Endometrial microvascular endothelial cells (primary cell): ENCODE results near the gene PTGES3. TPM values are rescaled to one million over a fixed set of nuclear protein-coding genes. Genes with fewer than 3 reads are reported as not detected.

Experiments used
- in situ Hi-C: cut with HindIII; loops from 2 replicates; pipeline ENCODE4 v1.10.0; 2017; ENCODE audit warnings: low sequenced_read_pairs, low pct_unique_long_range_greater_than_20kb; ENCODE audit errors: inconsistent ontology term
- total RNA-seq: library from RNA; depleted of rRNA; stranded (reverse); fragments of >200 nt; gene quantifications from one replicate; pipeline ENCODE4 v1.2.3, GENCODE V29; 2015; ENCODE audit errors: inconsistent ontology term

PTGES3 gene
- total RNA-seq, 1 donor from 2014 or later = 169 TPM

DNA sequence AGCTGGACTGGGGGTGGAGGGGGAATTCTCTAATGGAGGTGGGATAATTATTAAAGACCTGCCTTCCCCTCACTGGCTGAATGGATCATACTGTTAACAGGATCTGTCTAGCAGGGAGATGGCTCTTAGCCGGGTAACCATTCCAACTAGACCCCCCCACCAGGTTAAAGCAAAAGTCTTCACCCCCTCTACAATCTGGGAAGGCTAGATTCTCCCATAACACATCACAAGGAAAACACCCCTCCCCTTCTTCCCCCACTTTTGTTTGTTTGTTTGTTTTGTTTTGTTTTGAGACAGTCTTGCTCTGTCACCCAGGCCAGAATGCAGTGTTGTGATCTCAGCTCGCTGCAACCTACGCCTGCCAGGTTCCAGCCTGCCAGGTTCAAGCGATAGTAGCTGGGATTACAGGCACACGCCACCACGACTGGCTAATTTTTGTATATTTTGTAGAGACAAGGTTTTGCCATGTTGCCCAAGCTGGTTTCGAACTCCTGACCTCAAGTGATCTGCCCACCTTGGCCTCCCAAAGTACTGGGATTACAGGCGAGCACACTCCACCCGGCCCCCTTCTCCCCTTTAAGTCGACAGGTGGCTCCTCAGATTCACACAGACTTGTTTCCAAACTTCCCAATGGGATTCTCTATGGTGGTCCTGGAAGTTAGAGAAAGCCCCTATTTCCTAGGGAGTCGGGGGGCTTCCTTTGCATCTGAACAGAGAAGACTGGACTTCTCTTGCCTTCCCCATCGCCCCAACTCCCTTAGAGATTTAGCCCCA, 54.4 kb downstream of the PTGES3 start:
- in situ Hi-C loops = no loop called here

DNA sequence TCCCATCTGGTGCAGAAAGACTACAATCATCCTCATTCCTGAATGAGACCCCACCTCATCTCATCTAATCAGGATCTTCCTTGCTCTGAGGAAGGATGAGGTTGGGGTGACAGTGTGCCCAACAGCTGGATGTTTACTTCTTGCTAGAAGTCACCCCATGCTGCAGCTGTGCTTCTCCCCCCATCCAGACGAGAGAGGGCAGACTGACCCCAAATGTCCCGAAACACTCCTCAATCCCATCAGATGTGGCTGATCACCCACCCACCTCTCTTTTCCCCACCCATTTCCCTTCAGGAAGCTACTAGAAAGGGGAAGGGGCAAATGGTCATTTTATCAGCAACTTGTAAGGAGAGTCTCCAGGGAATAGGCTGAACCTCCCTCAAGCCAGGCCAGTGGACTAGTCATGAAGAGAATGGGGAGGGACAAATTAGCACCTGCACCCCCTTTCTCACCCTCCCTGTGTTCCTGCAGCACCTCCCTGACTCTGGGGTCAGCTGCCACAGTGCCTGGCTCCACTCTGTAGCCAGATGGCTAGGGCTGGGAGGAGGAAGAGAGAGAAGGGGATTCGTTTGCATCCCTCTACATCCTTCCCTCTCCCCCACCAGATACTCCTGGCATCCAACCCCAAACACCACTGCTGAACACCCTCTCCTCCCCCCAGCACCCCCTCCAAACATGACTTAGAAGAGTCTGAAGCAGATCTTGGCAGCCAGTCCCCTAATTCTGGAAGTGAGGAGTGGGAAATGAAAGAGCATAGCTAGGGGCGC, 55.2 kb downstream of the PTGES3 start:
- in situ Hi-C loops = no loop called here

DNA sequence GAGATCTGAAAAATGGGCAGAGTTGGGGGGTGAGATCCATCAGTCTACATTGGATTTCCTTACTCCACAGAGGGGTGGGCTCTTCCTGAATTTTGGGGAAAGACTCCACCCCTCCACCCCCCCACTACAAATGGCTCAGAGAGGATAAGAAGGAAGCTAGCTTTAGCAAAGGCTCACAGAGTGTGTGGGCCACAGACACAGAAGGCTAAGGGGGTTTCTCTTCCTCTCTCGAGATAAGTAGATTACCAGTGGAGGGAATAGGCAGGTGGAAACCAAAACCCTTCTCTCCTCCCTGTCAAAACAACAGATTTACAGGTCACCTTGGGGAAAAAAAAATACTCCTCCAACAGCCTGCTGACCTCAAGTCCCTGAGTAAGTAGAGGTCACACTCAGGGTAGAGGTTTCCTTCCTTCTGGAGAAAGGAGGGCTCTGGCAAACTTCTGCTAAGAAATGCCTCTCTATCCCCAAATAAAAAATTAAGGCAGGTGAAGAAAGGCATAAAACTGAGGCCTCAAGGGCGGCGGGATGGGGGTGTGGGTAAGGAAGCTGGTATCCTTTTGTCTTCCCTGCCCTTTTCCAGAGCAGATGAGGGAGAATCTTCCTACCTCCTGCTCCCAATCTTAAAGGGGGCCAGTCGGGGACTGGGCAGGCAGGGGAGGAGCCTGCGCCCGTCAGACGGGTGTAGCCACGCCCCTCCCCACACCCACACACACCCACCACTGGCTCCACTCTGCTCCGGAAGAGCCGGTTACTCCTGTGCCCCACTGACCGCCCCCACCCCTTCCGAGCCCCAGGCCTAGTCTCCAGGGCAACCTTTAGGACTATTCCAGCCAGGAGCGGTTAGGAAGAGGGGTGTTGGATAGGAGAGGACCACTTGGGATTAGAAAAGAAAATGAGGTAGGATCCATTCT, 56.0 kb downstream of the PTGES3 start:
- in situ Hi-C loops = no loop called here

DNA sequence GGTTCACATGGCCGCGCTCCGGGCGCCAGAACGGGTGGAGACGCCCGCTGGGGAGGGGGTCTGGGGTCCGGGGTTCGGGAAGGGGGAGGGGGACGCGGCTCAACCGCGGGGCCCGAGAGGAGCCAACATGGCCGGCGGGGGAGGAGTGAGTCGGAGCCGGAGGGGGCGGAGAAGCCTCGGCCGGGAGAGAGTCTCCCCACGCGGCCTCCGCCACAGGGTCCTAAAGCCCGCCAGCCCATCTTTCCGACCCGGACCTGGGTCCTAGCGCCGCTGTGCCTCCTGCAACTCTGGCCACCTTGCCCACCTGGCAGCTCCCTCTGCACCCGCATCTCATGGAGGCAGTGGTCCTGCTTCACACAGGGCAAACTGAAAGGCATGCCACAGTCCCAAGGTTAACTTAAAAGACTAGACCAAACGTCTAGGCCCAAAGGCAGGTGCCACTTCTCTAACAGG, 57.9 kb downstream of the PTGES3 start, which contains the start of gene BAZ2A:
Gene BAZ2A, minus strand, starts transcription at position 147 of the 453 bp plus-strand sequence. CDS start 12,796 bp downstream, outside the sequence.
- in situ Hi-C loops = no loop called here

DNA sequence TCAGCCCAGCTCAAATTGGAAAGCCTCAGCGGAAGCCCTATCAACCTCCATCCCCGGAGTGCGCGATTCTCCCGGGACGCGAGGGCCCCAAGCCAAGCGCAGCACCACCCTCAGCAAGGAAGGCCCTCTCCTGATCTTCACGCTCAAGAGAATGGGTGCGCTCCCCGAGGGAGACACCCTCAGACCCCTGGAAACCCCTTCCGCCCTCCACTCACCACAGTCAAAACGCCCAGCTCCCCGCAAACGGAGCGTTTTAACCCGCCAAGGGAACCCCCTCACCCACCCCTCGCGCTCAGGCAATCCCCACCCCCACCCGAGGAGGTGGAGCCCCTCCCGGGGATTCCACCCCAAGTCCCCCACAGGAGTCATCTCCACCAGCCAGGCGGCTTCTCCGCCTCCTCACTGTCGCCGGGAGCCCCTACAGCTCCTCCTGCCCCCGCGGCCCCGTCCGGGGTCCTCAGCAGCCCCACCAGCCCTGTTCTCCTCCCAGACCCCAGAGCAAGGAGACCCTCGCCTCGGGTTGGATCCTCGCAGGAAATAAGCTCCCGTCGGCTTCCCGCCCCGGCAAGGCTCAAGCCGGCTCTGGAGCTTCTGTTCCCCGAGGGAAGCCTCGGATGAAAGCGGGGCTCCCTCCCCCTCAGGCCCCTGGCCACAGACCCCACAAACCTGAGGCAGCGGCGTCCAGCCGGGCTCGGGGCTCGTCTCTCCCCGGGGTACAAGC, 58.5 kb downstream of the PTGES3 start:
- in situ Hi-C loops = loop anchor here (10.0 kb wide), 1 partner anchor 105 kb away; the partner anchor contains the start of gene RBMS2

DNA sequence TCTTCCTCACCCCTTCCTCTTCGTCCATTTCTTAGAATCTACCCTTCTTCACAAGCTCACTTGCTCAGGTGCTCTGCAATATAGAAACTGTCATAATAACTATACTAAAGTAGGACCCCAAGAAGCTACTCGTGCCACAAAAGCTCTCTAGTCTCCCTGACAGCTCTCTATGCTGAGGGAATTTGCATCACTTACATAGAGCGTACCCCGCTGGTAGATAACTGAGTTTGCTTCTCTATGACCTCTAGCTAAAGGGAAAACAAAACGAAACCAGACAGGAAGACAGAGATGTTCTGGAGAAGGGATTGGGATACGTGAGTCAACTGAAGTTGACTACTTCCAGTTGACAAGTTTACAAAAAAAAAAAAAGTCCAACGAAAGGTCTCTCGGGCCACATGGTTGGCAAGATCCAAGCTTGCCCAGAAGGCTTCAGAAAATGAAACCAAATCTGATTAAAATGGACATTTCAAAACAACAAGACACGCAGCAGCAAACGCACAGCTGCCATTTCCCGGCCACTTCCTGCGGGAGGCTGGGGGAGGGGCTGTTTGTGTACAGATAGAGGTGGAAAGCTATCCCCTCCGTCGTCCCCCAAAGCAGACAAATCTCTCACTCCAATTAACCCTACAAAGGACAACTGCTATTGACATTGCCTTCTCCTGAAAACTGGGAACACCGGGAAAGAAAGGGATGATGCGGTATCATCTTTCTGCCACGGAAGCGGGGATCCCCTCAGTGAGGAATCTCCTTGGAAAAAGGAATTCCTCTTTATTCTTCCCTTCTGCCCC, 59.2 kb downstream of the PTGES3 start:
- in situ Hi-C loops = loop anchor here (10.0 kb wide), 1 partner anchor 104 kb away; the partner anchor contains the start of gene RBMS2

DNA sequence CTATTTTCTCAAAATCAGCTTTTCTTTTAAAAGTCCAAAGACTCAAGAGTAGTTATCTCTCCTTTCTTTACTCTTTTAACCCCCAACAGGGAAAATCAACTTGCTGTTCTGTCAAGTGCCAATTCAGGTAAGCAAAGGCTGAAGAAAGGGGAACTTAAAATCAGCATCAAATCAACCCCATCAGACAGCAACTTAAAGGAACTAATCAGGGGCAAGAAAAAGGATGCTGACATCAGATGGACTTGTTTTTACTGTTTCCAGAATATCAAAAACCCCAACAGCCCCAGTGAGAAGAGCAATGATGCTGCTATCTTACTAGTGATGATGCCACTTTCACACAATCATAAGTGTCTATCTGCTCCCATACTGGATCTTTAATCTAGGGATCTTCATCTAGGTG, 61.4 kb downstream of the PTGES3 start:
- in situ Hi-C loops = loop anchor here (10.0 kb wide), 1 partner anchor 102 kb away; the partner anchor contains the start of gene RBMS2

DNA sequence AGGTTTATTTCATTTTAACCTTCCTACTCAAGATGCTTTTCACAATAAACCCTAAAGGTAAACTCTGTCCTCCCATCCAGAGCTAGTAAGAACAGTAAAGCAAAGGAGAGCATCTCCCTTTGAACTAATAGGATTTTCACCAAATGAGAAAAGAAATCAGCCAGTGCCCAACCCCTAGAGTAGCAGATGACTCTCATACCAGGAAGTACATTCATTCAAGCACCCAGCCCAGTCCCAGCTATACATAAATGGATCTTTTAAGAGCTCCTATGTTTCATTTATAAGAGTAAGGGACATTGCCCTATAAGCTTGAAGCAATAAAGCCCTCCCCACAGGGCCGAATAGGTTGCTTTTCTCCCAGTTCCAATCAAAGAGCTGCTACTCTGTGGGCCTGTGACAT, 65.5 kb downstream of the PTGES3 start:
- in situ Hi-C loops = loop anchor here (10.0 kb wide), 1 partner anchor 98 kb away; the partner anchor contains the start of gene RBMS2

GRCh38 chr12:56616925-56617324, 71.2 kb downstream of the PTGES3 start:
- in situ Hi-C loops = no loop called here

DNA sequence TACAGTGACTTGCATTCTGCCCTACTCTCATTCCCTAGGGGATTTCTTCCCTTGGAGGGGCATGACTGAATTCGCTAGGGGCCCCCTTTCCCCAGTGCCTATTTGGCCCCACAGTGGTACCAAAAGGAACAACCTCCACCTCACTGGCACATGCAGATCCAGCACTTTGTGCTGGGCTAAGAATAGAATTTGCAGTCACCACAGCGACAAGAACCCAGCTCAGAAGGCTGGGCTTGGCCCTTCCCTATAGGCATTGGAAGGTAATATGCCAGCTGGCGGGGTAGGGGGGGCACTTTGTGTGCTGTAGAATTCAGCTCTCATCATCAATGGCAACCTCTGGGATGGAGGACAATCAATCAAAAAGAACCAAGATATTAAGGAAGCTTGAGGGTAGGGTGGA, 71.8 kb downstream of the PTGES3 start:
- in situ Hi-C loops = no loop called here

DNA sequence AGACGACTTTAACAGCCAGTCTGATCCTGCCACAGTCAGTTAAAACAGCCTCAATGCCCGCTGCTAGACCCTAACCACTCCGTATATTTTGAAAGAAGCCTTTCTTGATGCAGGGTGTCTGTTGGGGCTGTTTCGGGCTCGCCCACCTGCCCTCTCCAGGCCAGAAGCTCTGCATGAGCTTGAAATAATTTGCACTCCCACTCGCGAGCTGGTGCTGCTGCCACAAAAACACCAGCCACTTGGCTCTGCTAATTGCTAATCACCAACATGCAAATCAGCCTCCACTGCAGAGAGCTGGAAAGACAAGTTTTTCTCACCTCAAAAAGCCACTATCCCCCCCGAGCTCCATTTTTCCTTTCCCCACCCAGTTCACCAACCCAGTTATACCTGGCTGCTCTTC, 73.5 kb downstream of the PTGES3 start:
- in situ Hi-C loops = no loop called here

Other genes with a start within 250 kb of the PTGES3 start
- 24.3 TPM for gene TIMELESS, start 238.9 kb downstream of the PTGES3 start, total RNA-seq
- not detected for gene MIP, start 233.6 kb downstream of the PTGES3 start, total RNA-seq
- gene SPRYD4, start 219.7 kb downstream of the PTGES3 start, total RNA-seq = 4.7 TPM
- not detected for gene GLS2, start 200.1 kb downstream of the PTGES3 start, total RNA-seq
- gene RBMS2, start 166.5 kb downstream of the PTGES3 start, total RNA-seq = 48.0 TPM
- gene BAZ2A, start 58.0 kb downstream of the PTGES3 start, total RNA-seq = 34.2 TPM
- 703 TPM for gene ATP5F1B, start 42.3 kb downstream of the PTGES3 start, total RNA-seq
- gene NACA, start 37.0 kb upstream of the PTGES3 start, total RNA-seq = 1,325 TPM
- 17.3 TPM for gene PRIM1, start 64.0 kb upstream of the PTGES3 start, total RNA-seq
- not detected for gene HSD17B6, start 75.0 kb upstream of the PTGES3 start, total RNA-seq
- not detected for gene SDR9C7, start 246.1 kb upstream of the PTGES3 start, total RNA-seq